Mucosa of gallbladder (tissue), 1 donor: ENCODE measurements around the gene CDY2A. TPM values are rescaled to one million over a fixed set of nuclear protein-coding genes. Genes with fewer than 3 reads are reported as not detected.
"Not testable (repeated sequence)": the region's sequence is repeated elsewhere in the genome, so short reads cannot be mapped to it uniquely, and the experiment has no call there.

ENCODE experiments used
- DNase-seq: peaks from one replicate; pipeline ENCODE4 v3.0.0-alpha.2; 2020; ENCODE audit warnings: low spot score
- total RNA-seq: library from RNA; stranded (reverse); gene quantifications from one replicate; pipeline ENCODE4 v1.2.1, GENCODE V29; 2021
- donor health status: DM: no; HTN: no; CAD: no.

CDY2A gene
- not detected for total RNA-seq

GRCh38 chrY:18025487-18025886 is at the start of gene CDY2A:
TSS of gene CDY2A (plus strand) at chrY:18025787. CDS start at chrY:18026115, 328 bp downstream.
- DNase-seq, result not testable (repeated sequence)

- DNase-seq, result not testable (repeated sequence)
Observed at GRCh38 chrY:17997586-17997985, 28.0 kb upstream of the CDY2A start.

- not testable (repeated sequence) for DNase-seq
Observed at GRCh38 chrY:17998266-17998665, 27.3 kb upstream of the CDY2A start.

GRCh38 chrY:18023897-18024296 is 1.7 kb upstream of the CDY2A start:
- DNase-seq, result not testable (repeated sequence)

GRCh38 chrY:18028845-18029244 is 3.3 kb downstream of the CDY2A start:
- not testable (repeated sequence) for DNase-seq

GRCh38 chrY:18030178-18030577 is 4.6 kb downstream of the CDY2A start:
- not testable (repeated sequence) for DNase-seq

- DNase-seq, result not testable (repeated sequence)
Observed at GRCh38 chrY:18034100-18034814, 8.7 kb downstream of the CDY2A start.

- DNase-seq, result not testable (repeated sequence)
Observed at GRCh38 chrY:18034864-18035263, 9.3 kb downstream of the CDY2A start.

- not testable (repeated sequence) for DNase-seq
Observed at GRCh38 chrY:18044990-18045389, 19.4 kb downstream of the CDY2A start.

GRCh38 chrY:18048149-18049040 is 22.8 kb downstream of the CDY2A start:
- not testable (repeated sequence) for DNase-seq

GRCh38 chrY:18049061-18049460 is 23.5 kb downstream of the CDY2A start:
- DNase-seq, result not testable (repeated sequence)

- not testable (repeated sequence) for DNase-seq
Observed at GRCh38 chrY:18056473-18056872, 30.9 kb downstream of the CDY2A start.

GRCh38 chrY:18073464-18073863 is 47.9 kb downstream of the CDY2A start:
- DNase-seq, result not testable (repeated sequence)

Other genes starting within 250 kb of the CDY2A start
- not detected for gene CDY2B, start 145.6 kb upstream of the CDY2A start, total RNA-seq